Measurements from ENCODE around the gene TIAM2. TPM values are rescaled to one million over a fixed set of nuclear protein-coding genes. Genes with fewer than 3 reads are reported as not detected.

Gene TIAM2
- polyA plus RNA-seq, 4 donors: 7.8 to 34.4 (median 17.3) TPM

DNA sequence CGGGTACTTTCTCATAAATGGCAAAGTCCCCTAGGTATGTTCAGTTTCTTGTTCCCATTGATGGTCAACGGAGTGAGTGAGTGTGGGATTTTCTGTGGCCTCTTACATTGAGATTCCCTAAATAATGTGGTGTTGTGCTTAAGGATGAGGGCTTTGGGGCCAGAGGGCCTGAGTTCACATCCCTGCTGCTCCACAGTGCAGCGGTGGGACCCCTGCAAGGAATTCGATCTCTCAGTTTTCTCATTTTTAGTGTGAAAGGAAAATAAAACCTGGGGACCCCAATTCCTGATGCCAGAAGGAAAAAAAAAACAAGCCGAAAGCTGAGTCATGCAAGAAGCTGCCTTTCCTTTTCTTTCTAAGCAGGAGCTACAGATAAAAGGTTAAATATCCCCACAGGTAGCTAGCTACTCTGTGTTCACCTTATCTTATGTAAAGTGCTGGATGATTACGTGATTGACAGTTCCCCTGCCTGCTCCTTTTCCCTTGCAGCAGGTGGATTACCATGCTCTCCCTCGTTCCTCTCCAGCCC lies 148.5 kb downstream of the TIAM2 start:
- WGBS, 3 donors: 12 to 51% (median 36%) methylated on average over 7 of the region's 7 CpGs
- DNase-seq (peak; percentile 13 to 31), FAIRE-seq (no peak)
- Histone ChIP-seq H3K4me3 (ENCODE audit: low read depth in 1 of 3, low read length in 3 of 3) (peak overlapping the region in 1 of 3 donors; percentile 11), H3K9me3 (ENCODE audit: control insufficient read depth in 2 of 2, insufficient read depth in 1 of 2, low read depth in 1 of 2, low read length in 1 of 2) (no peaks in the 10 kb centered on the region), H3K27me3 (ENCODE audit: control insufficient read depth in 3 of 3, insufficient read depth in 3 of 3, low read length in 3 of 3) (no peaks in the 10 kb centered on the region), H3K4me1 (ENCODE audit: control insufficient read depth in 3 of 3, insufficient read depth in 2 of 3, low read depth in 1 of 3, low read length in 2 of 3) (peaks cover 0 to 21% (median 10%) of the 10 kb centered on the region in 3 donors), H3K36me3 (ENCODE audit: control insufficient read depth in 3 of 3, insufficient read depth in 2 of 3, low read depth in 1 of 3, low read length in 3 of 3) (peaks cover 0 to 28% (median 5%) of the 10 kb centered on the region in 3 donors), H3K27ac (ENCODE audit: low read depth in 1 of 3, low read length in 2 of 3) (peak overlapping the region in 2 of 3 donors; percentile 69 to 84)

DNA sequence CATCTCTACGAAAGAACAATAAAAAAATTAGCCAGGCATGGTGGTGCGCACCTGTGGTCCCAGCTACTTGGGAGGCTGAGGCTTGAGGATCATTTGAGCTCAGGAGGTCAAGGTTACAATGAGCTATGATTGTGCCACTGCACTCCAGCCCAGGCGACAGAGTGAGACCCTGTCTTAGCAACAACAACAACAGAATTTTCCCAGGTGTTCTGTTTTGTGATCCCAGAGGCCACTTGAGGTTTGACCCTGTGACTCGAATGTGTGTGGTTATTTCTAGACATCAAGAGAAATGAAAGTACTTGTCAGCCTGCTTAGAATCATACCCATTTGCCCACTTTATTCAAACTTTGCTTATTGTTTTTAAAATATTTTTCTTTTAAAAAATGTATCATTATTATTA lies 151.1 kb downstream of the TIAM2 start:
- Histone ChIP-seq H3K27ac (ENCODE audit: low read depth in 1 of 3, low read length in 2 of 3) (no peak overlapping the region), H3K9me3 (ENCODE audit: control insufficient read depth in 2 of 2, insufficient read depth in 1 of 2, low read depth in 1 of 2, low read length in 1 of 2) (no peaks in the 10 kb centered on the region), H3K36me3 (ENCODE audit: control insufficient read depth in 3 of 3, insufficient read depth in 2 of 3, low read depth in 1 of 3, low read length in 3 of 3) (peaks cover 0 to 32% (median 10%) of the 10 kb centered on the region in 3 donors), H3K27me3 (ENCODE audit: control insufficient read depth in 3 of 3, insufficient read depth in 3 of 3, low read length in 3 of 3) (no peaks in the 10 kb centered on the region), H3K4me1 (ENCODE audit: control insufficient read depth in 3 of 3, insufficient read depth in 2 of 3, low read depth in 1 of 3, low read length in 2 of 3) (peaks cover 0 to 21% (median 10%) of the 10 kb centered on the region in 3 donors), H3K4me3 (ENCODE audit: low read depth in 1 of 3, low read length in 3 of 3) (no peak overlapping the region)
- DNase-seq (no peak), FAIRE-seq (no peak)
- 86 to 93% (median 88%) methylated on average over 4 of the region's 4 CpGs for WGBS, 3 donors

DNA sequence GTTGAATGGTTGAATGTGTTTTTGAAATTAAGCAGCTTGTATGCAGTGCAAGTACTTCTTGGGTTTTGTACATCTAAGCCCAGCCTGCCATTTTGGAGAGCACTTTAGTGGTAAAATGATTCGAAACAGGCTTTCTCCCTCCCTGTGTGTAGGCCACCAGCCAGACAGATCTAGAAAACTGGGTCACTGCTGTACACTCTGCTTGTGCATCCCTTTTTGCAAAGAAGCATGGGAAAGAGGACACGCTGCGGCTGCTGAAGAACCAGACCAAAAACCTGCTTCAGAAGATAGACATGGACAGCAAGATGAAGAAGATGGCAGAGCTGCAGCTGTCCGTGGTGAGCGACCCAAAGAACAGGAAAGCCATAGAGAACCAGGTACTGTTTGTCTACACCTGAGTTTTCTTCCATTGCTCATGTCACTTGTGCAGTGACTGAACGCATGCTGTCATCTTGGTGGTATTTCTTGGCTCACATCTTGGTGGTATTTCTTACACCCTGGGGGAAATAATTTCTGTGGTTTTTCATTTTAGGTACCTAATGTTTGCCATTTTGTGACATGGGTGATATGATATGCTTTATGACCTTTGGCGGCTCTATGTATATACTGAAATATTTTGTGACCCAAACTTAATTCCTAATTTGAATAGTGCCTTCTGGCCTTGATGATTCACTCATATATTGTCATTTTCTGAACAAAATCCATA lies 153.0 kb downstream of the TIAM2 start:
- Histone ChIP-seq H3K27ac (ENCODE audit: low read depth in 1 of 3, low read length in 2 of 3) (no peak overlapping the region), H3K4me1 (ENCODE audit: control insufficient read depth in 3 of 3, insufficient read depth in 2 of 3, low read depth in 1 of 3, low read length in 2 of 3) (peaks cover 0 to 11% (median 6%) of the 10 kb centered on the region in 3 donors), H3K36me3 (ENCODE audit: control insufficient read depth in 3 of 3, insufficient read depth in 2 of 3, low read depth in 1 of 3, low read length in 3 of 3) (peaks cover 0 to 37% (median 10%) of the 10 kb centered on the region in 3 donors), H3K27me3 (ENCODE audit: control insufficient read depth in 3 of 3, insufficient read depth in 3 of 3, low read length in 3 of 3) (no peaks in the 10 kb centered on the region), H3K4me3 (ENCODE audit: low read depth in 1 of 3, low read length in 3 of 3) (no peak overlapping the region), H3K9me3 (ENCODE audit: control insufficient read depth in 2 of 2, insufficient read depth in 1 of 2, low read depth in 1 of 2, low read length in 1 of 2) (no peaks in the 10 kb centered on the region)
- FAIRE-seq: no peak
- no peak for DNase-seq
- 87 to 95% (median 90%) methylated on average over 7 of the region's 7 CpGs for WGBS, 3 donors

GRCh38 chr6:155150967-155151671 lies 156.0 kb downstream of the TIAM2 start:
- FAIRE-seq: no peak
- no peak for DNase-seq
- Histone ChIP-seq H3K9me3 (ENCODE audit: control insufficient read depth in 2 of 2, insufficient read depth in 1 of 2, low read depth in 1 of 2, low read length in 1 of 2) (no peaks in the 10 kb centered on the region), H3K4me3 (ENCODE audit: low read depth in 1 of 3, low read length in 3 of 3) (no peak overlapping the region), H3K36me3 (ENCODE audit: control insufficient read depth in 3 of 3, insufficient read depth in 2 of 3, low read depth in 1 of 3, low read length in 3 of 3) (peaks cover 0 to 31% (median 5%) of the 10 kb centered on the region in 3 donors), H3K27ac (ENCODE audit: low read depth in 1 of 3, low read length in 2 of 3) (no peak overlapping the region), H3K4me1 (ENCODE audit: control insufficient read depth in 3 of 3, insufficient read depth in 2 of 3, low read depth in 1 of 3, low read length in 2 of 3) (no peaks in the 10 kb centered on the region), H3K27me3 (ENCODE audit: control insufficient read depth in 3 of 3, insufficient read depth in 3 of 3, low read length in 3 of 3) (no peaks in the 10 kb centered on the region)
- WGBS, 3 donors: 86 to 91% (median 89%) methylated on average over 9 of the region's 9 CpGs

- Histone ChIP-seq H3K4me3 (ENCODE audit: low read depth in 1 of 3, low read length in 3 of 3) (no peak overlapping the region), H3K27ac (ENCODE audit: low read depth in 1 of 3, low read length in 2 of 3) (no peak overlapping the region), H3K4me1 (ENCODE audit: control insufficient read depth in 3 of 3, insufficient read depth in 2 of 3, low read depth in 1 of 3, low read length in 2 of 3) (no peaks in the 10 kb centered on the region), H3K27me3 (ENCODE audit: control insufficient read depth in 3 of 3, insufficient read depth in 3 of 3, low read length in 3 of 3) (no peaks in the 10 kb centered on the region), H3K9me3 (ENCODE audit: control insufficient read depth in 2 of 2, insufficient read depth in 1 of 2, low read depth in 1 of 2, low read length in 1 of 2) (no peaks in the 10 kb centered on the region), H3K36me3 (ENCODE audit: control insufficient read depth in 3 of 3, insufficient read depth in 2 of 3, low read depth in 1 of 3, low read length in 3 of 3) (peaks cover 0 to 27% (median 5%) of the 10 kb centered on the region in 3 donors)
- 80 to 82% (median 81%) methylated on average over 11 of the region's 11 CpGs for WGBS, 3 donors
- FAIRE-seq (no peak), DNase-seq (no peak)
Measured at GRCh38 chr6:155152211-155153076, 157.3 kb downstream of the TIAM2 start.

- peak overlapping the region in 1 of 3 donors; percentile 15 for H3K27ac ChIP-seq (ENCODE audit: low read depth in 1 of 3, low read length in 2 of 3)
- H3K4me3 ChIP-seq (ENCODE audit: low read depth in 1 of 3, low read length in 3 of 3): no peak overlapping the region
- no peak for FAIRE-seq
- H3K27me3 ChIP-seq (ENCODE audit: control insufficient read depth in 3 of 3, insufficient read depth in 3 of 3, low read length in 3 of 3): no peaks in the 10 kb centered on the region
- H3K36me3 ChIP-seq (ENCODE audit: control insufficient read depth in 3 of 3, insufficient read depth in 2 of 3, low read depth in 1 of 3, low read length in 3 of 3): peaks cover 0 to 20% (median 5%) of the 10 kb centered on the region in 3 donors
- WGBS, 3 donors: 60 to 88% (median 71%) methylated on average over 11 of the region's 11 CpGs
- H3K9me3 ChIP-seq (ENCODE audit: control insufficient read depth in 2 of 2, insufficient read depth in 1 of 2, low read depth in 1 of 2, low read length in 1 of 2): no peaks in the 10 kb centered on the region
- DNase-seq: peak in 1 of 2 donors; percentile 12
- no peaks in the 10 kb centered on the region for H3K4me1 ChIP-seq (ENCODE audit: control insufficient read depth in 3 of 3, insufficient read depth in 2 of 3, low read depth in 1 of 3, low read length in 2 of 3)
Measured at GRCh38 chr6:155154158-155154830, 159.2 kb downstream of the TIAM2 start.

GRCh38 chr6:155155787-155156447 lies 160.8 kb downstream of the TIAM2 start:
- H3K9me3 ChIP-seq (ENCODE audit: control insufficient read depth in 2 of 2, insufficient read depth in 1 of 2, low read depth in 1 of 2, low read length in 1 of 2): no peaks in the 10 kb centered on the region
- no peaks in the 10 kb centered on the region for H3K4me1 ChIP-seq (ENCODE audit: control insufficient read depth in 3 of 3, insufficient read depth in 2 of 3, low read depth in 1 of 3, low read length in 2 of 3)
- 89 to 94% (median 91%) methylated on average over 10 of the region's 10 CpGs for WGBS, 3 donors
- peaks cover 0 to 20% (median under 1%) of the 10 kb centered on the region in 3 donors for H3K36me3 ChIP-seq (ENCODE audit: control insufficient read depth in 3 of 3, insufficient read depth in 2 of 3, low read depth in 1 of 3, low read length in 3 of 3)
- H3K27ac ChIP-seq (ENCODE audit: low read depth in 1 of 3, low read length in 2 of 3): no peak overlapping the region
- DNase-seq (no peak), FAIRE-seq (no peak)
- no peaks in the 10 kb centered on the region for H3K27me3 ChIP-seq (ENCODE audit: control insufficient read depth in 3 of 3, insufficient read depth in 3 of 3, low read length in 3 of 3)
- H3K4me3 ChIP-seq (ENCODE audit: low read depth in 1 of 3, low read length in 3 of 3): no peak overlapping the region
